Upper lobe of left lung (tissue), 4 donors: Measurements from ENCODE around the gene CCDC142.

Source experiments
- EP300 ChIP-seq, 4 donors: sonication (generic); formaldehyde crosslinking; IDR thresholded peaks; one replicate each; pipeline ENCODE4 v1.5.1; 2017; ENCODE audit warnings: antibody characterized with exemption in 4 of 4, control low read depth in 2 of 4
- POLR2A ChIP-seq, 4 donors: fragments of 450-650 bp; IDR thresholded peaks; one replicate each; pipeline ENCODE4 v1.5.1; 2016 to 2017; ENCODE audit warnings: antibody characterized with exemption in 4 of 4, mild to moderate bottlenecking in 2 of 4
- POLR2AphosphoS5 ChIP-seq, 2 donors: sonication (generic); formaldehyde crosslinking; IDR thresholded peaks; one replicate each; pipeline ENCODE4 v1.5.1; 2017; ENCODE audit warnings: antibody characterized with exemption in 2 of 2
- TF ChIP-seq, protein P1 (sequence below), 6 experiments: fragments of 450-650 bp in 4 of 6; fragments of 200-600 bp in 2 of 6; sonication (generic) in 2 of 6; IDR thresholded peaks; one replicate each; pipeline ENCODE4 v1.5.1; 2016 to 2019; ENCODE audit warnings: antibody characterized with exemption in 6 of 6

DNA sequence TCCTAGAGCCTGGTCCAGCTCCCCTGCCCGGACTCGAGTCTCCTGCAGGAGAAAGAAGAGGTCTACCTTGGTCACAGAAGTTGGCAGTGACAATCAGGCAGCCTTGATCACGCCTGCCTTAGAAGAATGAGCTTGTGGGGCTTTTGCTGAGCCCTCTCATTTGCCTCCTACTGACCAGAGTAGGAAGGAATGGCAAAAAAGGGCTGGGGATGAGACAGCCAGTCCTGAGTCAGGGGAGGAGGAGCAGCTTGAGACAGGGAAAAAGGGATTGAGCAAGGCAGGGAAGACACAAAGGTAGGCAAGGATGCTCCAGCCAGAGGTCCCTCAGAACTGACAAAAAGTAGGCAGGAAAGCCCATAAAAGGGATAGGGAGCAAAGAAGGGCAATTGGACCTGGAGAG, 55.2 kb downstream of the CCDC142 start:
- TF ChIP-seq POLR2A (IDR thresholded peaks at IDR 0.05), result no peak
- TF ChIP-seq, protein P1, sequence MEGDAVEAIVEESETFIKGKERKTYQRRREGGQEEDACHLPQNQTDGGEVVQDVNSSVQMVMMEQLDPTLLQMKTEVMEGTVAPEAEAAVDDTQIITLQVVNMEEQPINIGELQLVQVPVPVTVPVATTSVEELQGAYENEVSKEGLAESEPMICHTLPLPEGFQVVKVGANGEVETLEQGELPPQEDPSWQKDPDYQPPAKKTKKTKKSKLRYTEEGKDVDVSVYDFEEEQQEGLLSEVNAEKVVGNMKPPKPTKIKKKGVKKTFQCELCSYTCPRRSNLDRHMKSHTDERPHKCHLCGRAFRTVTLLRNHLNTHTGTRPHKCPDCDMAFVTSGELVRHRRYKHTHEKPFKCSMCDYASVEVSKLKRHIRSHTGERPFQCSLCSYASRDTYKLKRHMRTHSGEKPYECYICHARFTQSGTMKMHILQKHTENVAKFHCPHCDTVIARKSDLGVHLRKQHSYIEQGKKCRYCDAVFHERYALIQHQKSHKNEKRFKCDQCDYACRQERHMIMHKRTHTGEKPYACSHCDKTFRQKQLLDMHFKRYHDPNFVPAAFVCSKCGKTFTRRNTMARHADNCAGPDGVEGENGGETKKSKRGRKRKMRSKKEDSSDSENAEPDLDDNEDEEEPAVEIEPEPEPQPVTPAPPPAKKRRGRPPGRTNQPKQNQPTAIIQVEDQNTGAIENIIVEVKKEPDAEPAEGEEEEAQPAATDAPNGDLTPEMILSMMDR (IDR thresholded peaks at IDR 0.05), result no peak
- no peak for TF ChIP-seq EP300 (IDR thresholded peaks at IDR 0.05)
- TF ChIP-seq POLR2AphosphoS5 (IDR thresholded peaks at IDR 0.05), result no peak
